ENCODE data around the gene PPP1R14C.

PPP1R14C gene

DNA sequence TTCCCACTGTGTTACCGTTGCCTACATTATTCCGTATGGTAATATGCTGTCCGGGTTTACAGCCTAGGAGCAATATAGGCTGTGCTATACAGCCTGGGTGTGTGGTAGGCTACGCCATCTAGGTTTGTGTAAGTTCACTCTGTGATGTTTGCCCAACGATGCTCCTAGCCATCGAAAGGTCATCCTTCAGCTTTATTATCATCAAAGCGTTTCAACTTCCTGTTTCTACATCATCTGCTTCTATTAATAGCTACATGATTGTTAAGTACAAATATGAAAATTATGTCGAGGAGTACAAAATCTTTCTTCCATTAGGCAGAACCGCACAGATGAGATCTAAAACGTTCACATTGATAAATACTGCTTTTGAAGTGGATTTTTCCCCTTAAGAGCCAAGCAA is 69.9 kb downstream of the PPP1R14C start:
- DNase-seq (ENCODE audit: low read depth in 4 of 4, low spot score in 1 of 4), result no peak

DNA sequence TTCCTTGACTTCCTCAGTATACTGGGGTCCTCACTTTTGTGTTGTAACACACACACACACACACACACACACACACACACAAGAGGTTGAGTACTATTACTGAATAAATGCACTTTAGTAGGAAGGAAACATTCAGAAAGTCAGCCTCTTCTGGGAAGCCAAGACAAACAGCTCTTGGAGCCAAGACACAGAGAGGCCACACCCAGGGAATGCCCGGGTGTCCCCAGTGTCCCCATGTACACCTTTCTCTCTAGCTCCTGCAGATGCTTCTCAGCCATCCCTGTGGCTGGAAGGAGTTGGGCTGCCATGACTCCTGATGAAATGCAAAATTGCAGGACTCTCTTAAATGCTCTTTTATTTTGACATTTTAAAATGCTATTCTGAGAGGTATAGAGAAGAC is 70.5 kb downstream of the PPP1R14C start:
- DNase-seq (ENCODE audit: low read depth in 4 of 4, low spot score in 1 of 4), result no peak

GRCh38 chr6:150214310-150214709 is 71.5 kb downstream of the PPP1R14C start:
- DNase-seq (ENCODE audit: low read depth in 4 of 4, low spot score in 1 of 4), result no peak

DNA sequence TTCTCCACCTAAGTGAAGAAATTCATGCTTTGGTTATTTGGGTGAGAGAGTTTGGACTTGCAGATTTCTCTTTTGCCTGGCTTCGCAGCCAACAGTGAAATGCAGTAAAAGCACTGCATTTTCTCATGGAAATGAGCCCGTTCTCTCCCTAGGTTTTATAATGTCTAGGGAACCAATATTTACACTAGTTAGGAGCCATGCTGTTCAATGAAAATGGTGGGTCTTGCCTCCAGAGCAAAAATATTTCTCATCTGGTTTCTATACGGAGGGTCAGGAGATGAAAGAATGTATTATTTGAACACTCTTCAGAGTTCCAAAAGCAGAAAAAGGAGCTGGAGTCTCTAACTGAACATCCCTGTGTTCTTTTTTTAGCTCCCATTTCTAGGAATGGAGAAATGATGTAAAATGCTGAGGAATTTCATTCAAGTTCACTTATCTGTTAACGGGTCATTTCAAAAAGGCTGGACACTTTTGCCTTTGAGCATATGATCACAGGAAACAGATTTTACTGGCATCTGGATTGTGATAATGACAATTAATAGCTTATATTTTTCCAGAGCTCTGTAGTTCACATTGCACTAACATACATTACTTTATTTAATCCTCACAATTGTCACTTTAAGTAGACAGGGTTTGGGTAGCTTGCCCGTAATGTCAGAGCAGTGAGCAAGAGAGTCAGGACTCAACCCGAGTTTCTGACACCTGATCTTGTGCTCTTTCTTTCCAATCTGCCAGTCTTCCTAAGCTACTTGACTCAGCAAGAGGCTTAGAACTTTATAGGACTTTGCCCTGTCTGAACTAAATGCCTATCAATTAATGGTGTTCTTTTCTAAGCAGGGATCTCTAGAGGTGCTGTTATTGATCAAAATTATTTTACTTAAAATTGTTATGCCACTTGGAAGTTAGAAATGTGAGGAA is 78.0 kb downstream of the PPP1R14C start:
- no peak for DNase-seq (ENCODE audit: low read depth in 4 of 4, low spot score in 1 of 4)

GRCh38 chr6:150224820-150225219 is 82.0 kb downstream of the PPP1R14C start:
- DNase-seq (ENCODE audit: low read depth in 4 of 4, low spot score in 1 of 4), result no peak

GRCh38 chr6:150227281-150227680 is 84.4 kb downstream of the PPP1R14C start:
- DNase-seq (ENCODE audit: low read depth in 4 of 4, low spot score in 1 of 4), result no peak

DNA sequence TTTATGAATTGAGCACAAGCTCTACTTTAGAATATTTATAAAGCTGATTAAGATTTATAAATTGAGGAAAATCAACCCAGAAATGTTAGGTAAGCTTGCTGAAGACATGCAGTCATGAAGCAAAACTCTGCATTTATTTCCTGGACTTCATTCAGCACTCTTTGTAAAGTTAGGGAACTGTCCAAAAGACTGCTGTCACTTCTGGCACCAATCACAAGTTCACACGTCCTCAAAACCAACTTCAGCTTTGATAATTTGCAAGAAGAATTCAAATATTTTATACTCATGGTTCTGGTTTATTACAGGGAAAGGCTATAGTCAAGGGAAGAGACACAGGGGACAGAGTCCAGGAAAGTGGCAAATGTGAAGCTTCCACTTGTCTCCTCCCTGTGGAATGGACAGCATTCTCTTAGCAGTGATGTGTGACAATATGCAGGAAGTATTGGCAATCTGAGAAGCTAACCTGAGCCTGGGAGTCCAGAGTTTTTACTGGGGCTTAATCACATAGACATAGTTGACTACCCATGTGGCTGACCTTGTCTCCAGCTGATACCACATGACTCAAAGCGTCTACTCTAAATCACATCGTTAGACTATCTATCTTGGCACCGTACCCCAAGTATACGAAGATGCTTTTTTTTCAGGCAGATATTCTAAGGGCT is 85.4 kb downstream of the PPP1R14C start:
- no peak for DNase-seq (ENCODE audit: low read depth in 4 of 4, low spot score in 1 of 4)

- DNase-seq (ENCODE audit: low read depth in 4 of 4, low spot score in 1 of 4), result no peak
Observed at GRCh38 chr6:150229436-150230163, 86.8 kb downstream of the PPP1R14C start.

- no peak for DNase-seq (ENCODE audit: low read depth in 4 of 4, low spot score in 1 of 4)
Observed at GRCh38 chr6:150230164-150230561, 87.3 kb downstream of the PPP1R14C start.

DNA sequence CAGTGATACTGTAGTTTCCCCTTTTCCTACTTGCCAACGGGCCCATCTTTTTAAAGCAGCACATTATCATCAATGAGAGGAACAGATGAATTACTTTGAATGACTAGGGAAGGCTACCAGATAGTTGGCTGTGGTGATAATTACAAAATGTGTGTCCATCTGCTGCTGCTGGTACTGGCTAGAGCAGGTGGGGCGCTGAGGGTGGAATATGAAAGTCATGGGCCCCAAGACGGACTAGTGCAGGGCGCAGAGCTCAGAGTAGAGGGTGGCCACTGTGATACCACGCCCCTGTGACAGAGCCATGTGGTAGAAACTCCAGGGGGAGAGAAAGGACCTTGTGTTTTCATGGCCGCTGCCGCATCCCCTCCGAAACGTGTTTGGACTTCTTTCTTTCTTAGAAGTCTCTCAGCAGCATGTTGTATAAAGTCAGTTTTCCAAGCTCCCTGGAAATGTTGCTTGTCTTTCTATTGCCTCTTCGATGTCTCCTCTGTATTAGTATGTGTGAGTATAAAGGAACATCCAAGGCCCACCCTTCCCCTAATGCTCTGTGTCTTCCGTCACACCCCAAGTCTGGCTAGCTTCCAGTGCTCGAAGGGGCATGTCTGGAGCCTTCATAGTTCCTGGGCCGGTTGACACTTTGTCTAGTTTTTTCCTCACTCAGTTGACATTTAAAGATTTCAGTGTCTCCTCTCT is 88.1 kb downstream of the PPP1R14C start:
- no peak for DNase-seq (ENCODE audit: low read depth in 4 of 4, low spot score in 1 of 4)

- no peak for DNase-seq (ENCODE audit: low read depth in 4 of 4, low spot score in 1 of 4)
Observed at GRCh38 chr6:150231525-150231850, 88.6 kb downstream of the PPP1R14C start.

GRCh38 chr6:150233843-150234269 is 91.0 kb downstream of the PPP1R14C start:
- no peak for DNase-seq (ENCODE audit: low read depth in 4 of 4, low spot score in 1 of 4)

- no peak for DNase-seq (ENCODE audit: low read depth in 4 of 4, low spot score in 1 of 4)
Observed at GRCh38 chr6:150235218-150235617, 92.4 kb downstream of the PPP1R14C start.

GRCh38 chr6:150236114-150236513 is 93.3 kb downstream of the PPP1R14C start:
- no peak for DNase-seq (ENCODE audit: low read depth in 4 of 4, low spot score in 1 of 4)

DNA sequence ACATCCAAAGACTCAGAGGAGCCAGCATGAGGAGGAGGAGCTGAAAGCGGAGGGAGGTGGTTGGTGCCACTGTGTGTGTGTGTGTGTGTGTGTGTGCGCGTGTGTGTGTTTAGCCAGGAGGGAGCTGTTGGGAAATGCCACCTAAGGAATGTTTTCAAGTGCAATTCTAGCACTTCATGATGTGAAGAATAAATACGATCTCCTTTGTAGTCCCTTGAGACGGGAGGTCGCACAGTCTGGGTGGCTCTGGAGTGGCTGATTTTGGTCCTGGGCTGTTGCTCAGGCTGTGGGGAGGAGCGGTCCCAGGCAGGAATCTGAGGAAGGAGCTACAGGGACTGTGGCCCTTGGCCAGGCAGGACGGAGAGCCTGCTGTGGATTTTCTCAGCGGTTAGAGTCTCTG is 93.7 kb downstream of the PPP1R14C start:
- no peak for DNase-seq (ENCODE audit: low read depth in 4 of 4, low spot score in 1 of 4)

DNA sequence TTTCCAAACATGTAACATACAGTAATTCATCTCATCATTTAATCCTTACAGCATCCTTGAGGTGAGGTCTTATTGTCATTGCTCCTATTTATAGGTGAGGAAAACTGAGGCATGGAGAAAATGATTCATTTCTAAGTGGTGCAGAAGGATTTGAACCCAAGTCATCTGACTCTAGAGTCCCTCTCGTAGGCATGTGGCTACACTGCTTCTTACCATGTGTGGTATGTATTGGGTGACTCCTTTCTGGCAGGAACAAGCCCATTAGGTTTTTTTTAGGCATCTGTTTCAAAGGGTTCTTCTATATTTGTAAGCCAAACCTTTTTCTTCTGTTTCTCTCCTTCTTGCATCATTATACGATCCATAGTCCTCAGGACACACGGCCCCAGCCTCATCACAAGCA is 94.8 kb downstream of the PPP1R14C start:
- no peak for DNase-seq (ENCODE audit: low read depth in 4 of 4, low spot score in 1 of 4)

DNA sequence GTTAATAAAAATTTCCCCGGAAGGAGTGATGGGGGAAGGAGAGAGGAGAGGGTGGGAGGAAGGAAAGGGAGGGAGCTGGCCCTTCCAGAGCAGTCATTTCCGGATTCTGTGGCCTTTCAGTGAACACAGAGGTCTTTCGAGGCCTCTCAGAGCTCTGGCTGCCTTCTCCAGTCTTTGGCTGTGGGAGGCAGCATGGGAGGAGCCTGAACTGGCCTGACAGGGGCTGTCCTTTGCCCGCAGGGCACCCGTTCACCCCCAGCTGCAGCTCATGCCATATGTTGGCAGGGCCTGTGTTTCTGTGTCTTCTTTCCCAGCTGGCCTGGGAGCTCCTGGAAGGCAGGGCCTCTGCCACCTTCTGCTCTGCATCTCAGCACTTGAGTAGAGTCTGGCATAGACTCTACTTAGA is 95.5 kb downstream of the PPP1R14C start:
- DNase-seq (ENCODE audit: low read depth in 4 of 4, low spot score in 1 of 4), result no peak

DNA sequence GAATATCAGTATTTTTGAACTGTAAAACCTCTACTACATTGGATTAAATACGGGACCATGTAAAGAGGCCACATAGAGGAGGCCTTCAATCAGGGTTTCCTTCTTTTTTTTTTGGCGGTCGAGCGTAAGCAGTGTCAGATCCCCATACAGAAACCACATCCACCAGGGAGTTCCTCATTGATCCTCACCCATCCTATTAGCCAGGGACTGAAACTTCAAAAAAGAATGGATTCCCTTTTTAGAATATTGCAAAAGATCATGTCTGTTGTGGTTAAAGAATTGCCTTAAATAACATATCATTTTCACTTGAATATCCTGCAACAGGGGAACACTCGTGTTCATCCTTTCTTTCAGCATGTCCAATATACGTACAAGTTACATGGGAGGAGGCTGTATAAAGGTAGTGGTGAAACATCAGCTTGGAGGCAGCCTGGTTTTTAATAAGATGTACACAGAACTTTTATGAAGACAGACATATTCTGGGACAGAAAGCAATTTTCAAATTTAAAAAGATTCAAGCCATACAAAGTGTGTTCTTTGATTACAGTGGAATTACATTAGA is 96.1 kb downstream of the PPP1R14C start:
- no peak for DNase-seq (ENCODE audit: low read depth in 4 of 4, low spot score in 1 of 4)

DNA sequence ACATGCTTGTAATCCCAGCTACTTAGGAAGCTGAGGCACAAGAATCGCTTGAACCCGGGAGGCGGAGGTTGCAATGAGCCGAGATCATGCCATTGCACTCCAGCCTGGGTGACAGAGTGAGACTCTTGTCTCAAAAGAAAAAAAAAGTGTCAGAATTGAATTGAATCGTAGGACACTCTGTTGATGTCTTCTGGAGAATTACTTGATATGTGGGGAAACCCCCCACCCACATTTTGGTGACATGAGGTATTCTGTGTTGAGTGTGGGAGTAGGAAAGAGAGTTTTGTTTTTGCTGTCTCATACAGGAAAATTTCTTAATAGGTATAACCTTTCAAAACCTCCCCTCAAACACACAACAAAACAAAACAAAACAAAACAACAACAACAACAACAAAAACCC is 98.9 kb downstream of the PPP1R14C start:
- DNase-seq (ENCODE audit: low read depth in 4 of 4, low spot score in 1 of 4), result peak; percentile 21 to 45 (median 34)

GRCh38 chr6:150243620-150244314 is 100.9 kb downstream of the PPP1R14C start:
- DNase-seq (ENCODE audit: low read depth in 4 of 4, low spot score in 1 of 4), result no peak

Data from stimulated activated CD4-positive, alpha-beta T cell treated with anti-CD3 and anti-CD28 coated beads, Interleukin-1b, Interleukin-23, amount 100 ng/mL, for 24 hours (primary cell).